Mucosa of stomach (tissue), 1 donor: ENCODE data around the gene ANKFY1.
"Not testable (repeated sequence)": the region's sequence is repeated elsewhere in the genome, so short reads cannot be mapped to it uniquely, and the experiment has no call there.

Experiments used
- H3K27me3 ChIP-seq: one replicate; pipeline ENCODE4 v1.7.0; 2013; ENCODE audit warnings: mild to moderate bottlenecking, low read length; ENCODE audit not compliant: control insufficient read depth, insufficient read depth
- H3K36me3 ChIP-seq: one replicate; pipeline ENCODE4 v1.7.0; 2013; ENCODE audit warnings: low read length; ENCODE audit not compliant: control insufficient read depth, insufficient read depth
- H3K4me1 ChIP-seq: one replicate; pipeline ENCODE4 v1.7.0; 2013; ENCODE audit warnings: mild to moderate bottlenecking, low read length; ENCODE audit not compliant: control insufficient read depth, insufficient read depth
- H3K4me3 ChIP-seq: one replicate; pipeline ENCODE4 v1.7.0; 2013; ENCODE audit warnings: low read length
- H3K9ac ChIP-seq: one replicate; pipeline ENCODE4 v1.7.0; 2013; ENCODE audit warnings: mild to moderate bottlenecking, low read length, moderate library complexity
- H3K9me3 ChIP-seq: one replicate; pipeline ENCODE4 v1.7.0; 2013; ENCODE audit warnings: mild to moderate bottlenecking, low read length, moderate library complexity; ENCODE audit not compliant: control insufficient read depth
- donor health status: Pancreatic carcinoma.

ANKFY1 gene

DNA sequence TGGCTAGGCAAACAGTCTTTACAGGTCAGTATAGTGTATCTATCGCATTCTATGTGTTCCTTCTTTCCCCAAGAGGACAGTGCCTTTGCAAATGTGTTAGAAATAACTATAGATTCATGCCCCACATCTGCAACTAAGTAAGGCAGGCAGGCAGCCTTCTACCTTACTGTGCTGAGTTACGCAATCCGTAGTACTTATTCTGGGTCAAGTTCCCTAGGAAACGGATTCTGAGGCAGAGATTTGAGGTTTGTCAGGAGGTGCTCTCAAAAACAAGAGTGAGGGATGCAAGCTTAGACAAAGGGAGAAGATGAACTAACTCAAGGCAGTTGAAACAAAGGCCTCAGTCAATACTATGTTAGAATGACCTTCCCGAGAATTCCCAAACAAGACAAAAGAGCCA, 12.7 kb upstream of the ANKFY1 start:
- no peaks in the 10 kb centered on the region for H3K36me3 ChIP-seq
- H3K27me3 ChIP-seq: no peaks in the 10 kb centered on the region
- H3K9me3 ChIP-seq: no peaks in the 10 kb centered on the region
- H3K4me1 ChIP-seq: peaks cover 4% of the 10 kb centered on the region
- H3K4me3 ChIP-seq: no peak overlapping the region
- H3K9ac ChIP-seq: no peak overlapping the region

- Histone ChIP-seq H3K9me3 (no peaks in the 10 kb centered on the region), H3K4me1 (peaks cover 4% of the 10 kb centered on the region), H3K36me3 (no peaks in the 10 kb centered on the region), H3K27me3 (no peaks in the 10 kb centered on the region), H3K4me3 (no peak overlapping the region), H3K9ac (no peak overlapping the region)
Measured at GRCh38 chr17:4272972-4273368, 9.2 kb upstream of the ANKFY1 start.

DNA sequence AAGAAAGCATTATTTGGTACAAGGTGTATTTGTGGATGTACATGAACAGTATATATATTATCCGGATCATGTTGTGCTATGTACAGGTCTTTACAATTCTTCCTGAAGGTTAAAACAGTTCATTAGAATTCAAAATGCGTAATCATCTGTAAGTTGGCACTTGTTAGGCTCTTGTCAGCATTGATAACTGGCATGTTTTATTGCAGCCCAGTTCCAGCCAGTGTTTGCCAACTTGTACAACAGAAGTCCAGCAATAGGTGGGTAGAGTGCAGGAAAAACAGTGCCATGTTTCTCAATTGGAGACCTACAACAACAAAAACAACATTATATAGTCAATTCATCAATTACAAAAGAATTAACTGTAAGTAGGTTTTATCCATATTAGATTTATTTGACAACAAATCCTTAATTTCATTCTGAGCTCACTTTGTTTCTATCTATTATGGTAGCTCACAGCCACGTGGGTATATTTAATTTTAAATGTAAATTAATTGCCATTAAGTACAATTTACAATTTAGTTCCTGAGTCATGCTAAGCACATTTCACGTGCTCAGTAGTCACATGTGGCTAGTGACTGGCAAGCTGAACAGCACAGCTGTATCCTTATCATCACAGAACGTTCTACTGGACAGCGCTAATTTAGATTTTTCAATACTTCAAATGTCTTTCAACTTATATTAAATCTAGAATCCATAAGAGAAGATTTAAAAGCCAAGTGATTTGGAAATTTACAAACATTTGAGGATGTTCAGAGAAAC, 8.6 kb upstream of the ANKFY1 start:
- H3K36me3 ChIP-seq: no peaks in the 10 kb centered on the region
- H3K4me1 ChIP-seq: peaks cover 4% of the 10 kb centered on the region
- no peak overlapping the region for H3K9ac ChIP-seq
- H3K27me3 ChIP-seq: no peaks in the 10 kb centered on the region
- no peak overlapping the region for H3K4me3 ChIP-seq
- H3K9me3 ChIP-seq: no peaks in the 10 kb centered on the region

GRCh38 chr17:4270736-4271135, 7.0 kb upstream of the ANKFY1 start:
- H3K36me3 ChIP-seq: no peaks in the 10 kb centered on the region
- H3K9me3 ChIP-seq: no peaks in the 10 kb centered on the region
- no peaks in the 10 kb centered on the region for H3K27me3 ChIP-seq
- no peak overlapping the region for H3K9ac ChIP-seq
- no peak overlapping the region for H3K4me3 ChIP-seq
- H3K4me1 ChIP-seq: peaks cover 4% of the 10 kb centered on the region

DNA sequence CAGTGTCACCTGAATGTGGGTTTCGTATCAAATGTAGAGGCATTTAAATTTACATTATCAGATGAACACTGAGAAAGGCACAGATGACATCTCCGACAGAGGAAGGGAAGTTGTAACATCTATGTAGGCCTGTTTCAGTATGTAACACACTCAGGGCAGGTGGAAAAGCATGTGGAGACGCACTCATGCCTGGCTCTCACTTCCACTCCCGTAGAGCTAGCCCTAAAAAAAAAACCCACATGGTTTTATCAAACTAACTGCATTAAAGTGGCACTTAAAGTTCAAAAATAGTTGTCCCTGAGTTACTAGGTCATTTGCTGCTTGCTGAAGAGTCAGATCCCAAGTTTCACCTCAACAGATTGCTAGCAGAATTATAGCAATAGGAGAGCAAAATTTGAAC, 6.1 kb upstream of the ANKFY1 start:
- Histone ChIP-seq H3K9me3 (no peaks in the 10 kb centered on the region), H3K36me3 (no peaks in the 10 kb centered on the region), H3K9ac (no peak overlapping the region), H3K4me1 (peaks cover 4% of the 10 kb centered on the region), H3K4me3 (no peak overlapping the region), H3K27me3 (no peaks in the 10 kb centered on the region)

- no peaks in the 10 kb centered on the region for H3K9me3 ChIP-seq
- no peak overlapping the region for H3K9ac ChIP-seq
- peaks cover 15% of the 10 kb centered on the region for H3K4me1 ChIP-seq
- H3K36me3 ChIP-seq: no peaks in the 10 kb centered on the region
- no peak overlapping the region for H3K4me3 ChIP-seq
- H3K27me3 ChIP-seq: no peaks in the 10 kb centered on the region
Measured at GRCh38 chr17:4267402-4267801, 3.6 kb upstream of the ANKFY1 start.

DNA sequence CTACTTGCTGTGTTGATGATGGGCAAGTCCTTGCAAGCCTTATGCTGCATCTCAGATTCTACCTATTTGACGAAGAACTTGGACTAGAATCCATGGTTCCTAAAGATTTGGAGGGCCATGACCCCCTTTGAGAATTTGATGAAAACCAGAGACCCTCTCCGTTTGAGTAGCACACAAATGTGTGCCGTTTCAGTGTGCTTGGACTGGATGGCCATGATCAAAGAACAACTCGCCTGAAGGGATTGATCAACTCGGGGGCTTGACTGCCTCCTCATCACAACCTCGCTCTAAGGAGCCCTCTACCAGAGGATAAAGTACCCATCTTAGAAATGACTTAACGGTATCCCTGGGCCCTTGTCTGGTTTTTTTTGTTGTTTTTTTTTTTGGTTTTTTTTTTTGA, 2.8 kb upstream of the ANKFY1 start:
- Histone ChIP-seq H3K4me1 (peaks cover 19% of the 10 kb centered on the region), H3K9ac (no peak overlapping the region), H3K9me3 (no peaks in the 10 kb centered on the region), H3K4me3 (no peak overlapping the region), H3K36me3 (no peaks in the 10 kb centered on the region), H3K27me3 (no peaks in the 10 kb centered on the region)

- Histone ChIP-seq H3K9ac (peak overlapping the region; percentile 89), H3K36me3 (no peaks in the 10 kb centered on the region), H3K27me3 (no peaks in the 10 kb centered on the region), H3K4me1 (peaks cover 19% of the 10 kb centered on the region), H3K9me3 (peaks cover 7% of the 10 kb centered on the region), H3K4me3 (peak overlapping the region; percentile 86)
Measured at GRCh38 chr17:4262703-4263102, 1.1 kb downstream of the ANKFY1 start.

DNA sequence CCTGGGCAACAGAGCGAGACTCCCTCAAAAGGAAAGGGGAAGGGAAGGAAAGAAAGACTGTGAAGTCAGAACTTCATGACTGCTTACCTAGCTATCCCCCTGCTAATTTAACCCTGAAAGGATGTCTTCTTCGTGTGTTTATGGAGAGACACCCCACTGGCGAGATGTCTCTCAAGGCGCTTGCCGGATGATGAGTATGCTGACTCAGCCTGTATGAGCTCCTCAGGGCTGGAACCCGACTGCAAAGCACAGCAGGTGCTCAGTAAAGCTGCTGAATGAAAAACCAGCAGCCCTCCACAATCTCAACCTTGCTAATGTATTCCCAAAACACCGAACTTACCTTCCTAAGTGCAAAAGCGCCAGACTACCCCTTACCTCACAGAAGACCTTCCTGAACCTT, 2.3 kb downstream of the ANKFY1 start:
- H3K4me3 ChIP-seq: no peak overlapping the region

GRCh38 chr17:4258867-4259266, 4.9 kb downstream of the ANKFY1 start:
- H3K9ac ChIP-seq: no peak overlapping the region
- H3K36me3 ChIP-seq: no peaks in the 10 kb centered on the region
- no peaks in the 10 kb centered on the region for H3K27me3 ChIP-seq
- H3K9me3 ChIP-seq: peaks cover 7% of the 10 kb centered on the region
- no peak overlapping the region for H3K4me3 ChIP-seq
- peaks cover 10% of the 10 kb centered on the region for H3K4me1 ChIP-seq

More for the DNA sequence above, 2.3 kb downstream of the ANKFY1 start:
- no peaks in the 10 kb centered on the region for H3K27me3 ChIP-seq
- peaks cover 19% of the 10 kb centered on the region for H3K4me1 ChIP-seq
- no peaks in the 10 kb centered on the region for H3K36me3 ChIP-seq
- H3K9me3 ChIP-seq: peaks cover 7% of the 10 kb centered on the region
- no peak overlapping the region for H3K9ac ChIP-seq

- Histone ChIP-seq H3K9ac (no peak overlapping the region), H3K4me3 (no peak overlapping the region)
Measured at GRCh38 chr17:4256952-4257351, 6.8 kb downstream of the ANKFY1 start.

DNA sequence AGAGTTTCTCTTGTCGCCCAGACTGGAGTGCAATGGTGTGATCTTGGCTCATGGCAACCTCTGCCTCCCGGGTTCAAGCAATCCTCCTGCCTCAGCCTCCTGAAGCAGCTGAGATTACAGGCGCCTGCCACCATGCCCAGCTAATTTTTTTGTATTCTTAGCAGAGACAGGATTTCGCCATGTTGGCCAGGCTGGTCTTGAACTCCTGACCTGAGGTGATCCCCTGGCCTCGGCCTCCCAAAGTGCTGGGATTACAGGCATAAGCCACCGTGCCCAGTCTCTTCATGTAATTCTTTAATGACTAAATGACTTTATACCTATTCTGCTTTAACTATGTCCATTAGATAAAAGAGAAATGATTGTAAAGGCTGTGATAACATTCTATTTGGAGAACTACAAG, 8.5 kb downstream of the ANKFY1 start:
- not testable (repeated sequence) for H3K9ac ChIP-seq, H3K4me3 ChIP-seq, H3K36me3 ChIP-seq, H3K9me3 ChIP-seq, H3K4me1 ChIP-seq, H3K27me3 ChIP-seq

More at GRCh38 chr17:4256952-4257351, 6.8 kb downstream of the ANKFY1 start:
- H3K27me3 ChIP-seq: no peaks in the 10 kb centered on the region
- peaks cover 7% of the 10 kb centered on the region for H3K9me3 ChIP-seq
- no peaks in the 10 kb centered on the region for H3K4me1 ChIP-seq
- no peaks in the 10 kb centered on the region for H3K36me3 ChIP-seq

DNA sequence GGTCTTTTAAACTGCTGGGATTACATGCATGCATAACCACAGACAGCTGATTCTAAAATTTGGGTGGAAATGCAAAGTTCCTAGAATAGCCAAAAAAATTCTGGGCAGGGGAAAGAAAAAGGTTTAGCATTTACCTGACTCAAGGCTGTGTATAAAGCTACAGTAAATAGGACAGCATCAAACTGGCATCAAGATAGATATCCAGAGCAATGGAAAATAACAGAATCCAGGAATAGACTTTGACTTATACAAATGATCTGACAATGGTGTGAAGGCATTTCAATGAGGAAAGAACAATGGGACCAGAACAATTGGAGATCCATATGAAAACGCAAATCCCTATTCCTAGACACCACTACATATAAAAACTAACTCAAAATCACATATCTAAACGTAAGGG, 12.9 kb downstream of the ANKFY1 start:
- Histone ChIP-seq H3K27me3 (no peaks in the 10 kb centered on the region), H3K36me3 (no peaks in the 10 kb centered on the region), H3K4me1 (peaks cover 36% of the 10 kb centered on the region), H3K4me3 (no peak overlapping the region), H3K9me3 (no peaks in the 10 kb centered on the region), H3K9ac (no peak overlapping the region)
